Measurements from ENCODE around the gene FBXO17.
"Not testable (repeated sequence)": the region's sequence is repeated elsewhere in the genome, so short reads cannot be mapped to it uniquely, and the experiment has no call there.

FBXO17 gene, protein sequence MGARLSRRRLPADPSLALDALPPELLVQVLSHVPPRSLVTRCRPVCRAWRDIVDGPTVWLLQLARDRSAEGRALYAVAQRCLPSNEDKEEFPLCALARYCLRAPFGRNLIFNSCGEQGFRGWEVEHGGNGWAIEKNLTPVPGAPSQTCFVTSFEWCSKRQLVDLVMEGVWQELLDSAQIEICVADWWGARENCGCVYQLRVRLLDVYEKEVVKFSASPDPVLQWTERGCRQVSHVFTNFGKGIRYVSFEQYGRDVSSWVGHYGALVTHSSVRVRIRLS

DNA sequence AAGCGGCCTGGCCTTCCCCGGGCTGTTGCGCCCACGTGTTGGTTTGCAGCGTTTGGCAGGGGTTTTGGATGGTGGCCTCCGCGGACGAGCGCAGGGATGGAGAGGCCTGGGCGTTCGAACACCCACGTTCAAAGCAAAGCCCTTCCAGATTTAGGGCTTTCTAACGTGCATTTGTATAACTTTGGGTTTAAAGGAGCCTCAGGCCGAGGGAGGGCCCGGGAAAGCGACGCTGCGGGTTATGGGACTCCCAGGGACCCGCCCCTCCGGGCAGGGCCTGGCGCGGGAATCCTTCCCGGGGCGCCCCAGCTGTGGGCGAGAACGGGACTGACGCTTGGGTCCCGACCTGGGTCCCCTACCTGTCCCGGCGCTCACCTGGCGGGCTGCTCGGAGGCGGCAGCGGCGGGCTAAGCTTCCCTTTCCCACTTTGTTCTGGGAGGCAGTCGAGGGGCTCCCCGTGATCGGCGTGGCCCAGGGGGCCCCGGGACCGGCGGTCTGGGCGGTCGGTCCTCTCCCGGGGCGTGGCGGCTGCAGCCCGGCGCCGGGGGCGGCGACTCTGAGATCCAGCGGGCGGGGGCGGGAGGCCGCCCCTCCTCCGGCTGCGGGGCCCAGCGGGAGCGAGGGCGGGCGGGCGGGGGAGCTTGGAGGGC is at the start of gene FBXO17:
TSS of gene FBXO17 (minus strand) at position 529 of the 647 bp plus-strand sequence. CDS start 25,423 bp downstream, outside the sequence.
- no peak for DNase-seq (ENCODE audit: low read depth in 2 of 2)

DNA sequence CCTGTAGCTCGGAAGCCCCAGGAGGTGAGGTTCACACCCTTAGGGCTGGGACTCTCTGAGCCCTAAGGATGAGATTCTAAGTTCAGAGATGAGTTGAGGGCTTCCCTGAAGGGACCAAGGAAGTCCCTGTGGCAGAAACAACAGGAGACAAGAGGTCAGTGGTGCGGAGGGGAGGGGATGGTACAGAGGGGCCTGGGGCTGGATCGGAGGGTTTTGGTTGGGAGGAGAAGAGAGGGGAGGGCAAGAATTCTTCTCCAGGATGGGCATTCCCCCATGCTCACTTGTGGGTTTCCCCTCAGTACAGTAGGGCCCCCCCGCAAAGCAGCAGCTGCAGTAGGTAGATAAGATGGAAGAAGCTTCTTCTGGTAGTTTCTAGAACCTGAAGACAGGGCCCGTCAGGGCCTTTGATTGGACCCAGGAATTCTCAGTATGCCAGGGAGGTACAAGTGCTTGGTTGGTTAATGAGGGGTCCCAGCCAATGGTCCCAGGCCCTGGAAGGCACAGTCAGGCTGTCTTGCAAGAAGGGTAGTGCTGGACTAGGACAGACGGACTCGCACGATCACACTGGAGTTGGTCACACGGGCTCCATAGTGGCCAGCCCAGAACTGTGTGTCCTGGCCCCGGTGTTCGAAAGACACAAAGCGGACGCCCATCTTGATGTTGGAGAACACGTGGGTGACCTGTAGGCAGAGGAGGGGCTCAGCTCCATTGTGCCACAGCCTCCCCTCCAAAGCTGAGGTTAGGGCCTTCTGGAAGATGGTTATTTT is 49.5 kb upstream of the FBXO17 start:
- DNase-seq (ENCODE audit: low read depth in 2 of 2), result no peak

DNA sequence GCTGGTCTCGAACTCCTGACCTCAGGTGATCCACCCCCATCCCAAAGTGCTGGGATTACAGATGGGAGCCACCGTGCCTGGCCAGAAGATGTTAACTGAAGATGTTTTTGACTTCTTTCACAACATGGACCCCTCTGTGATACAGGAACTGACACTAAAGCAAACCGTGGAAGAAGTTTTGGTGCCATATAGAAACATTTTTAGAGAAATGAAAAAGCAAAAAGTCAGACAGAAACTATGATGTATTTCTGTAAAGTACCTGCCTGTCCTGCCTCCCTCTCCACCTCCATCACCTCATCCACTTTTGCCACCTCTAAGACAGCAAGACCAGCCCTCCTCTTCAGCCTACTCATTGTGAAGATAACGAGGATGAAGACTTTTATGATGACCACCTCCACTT is 45.5 kb upstream of the FBXO17 start:
- no peak for DNase-seq (ENCODE audit: low read depth in 2 of 2)

DNA sequence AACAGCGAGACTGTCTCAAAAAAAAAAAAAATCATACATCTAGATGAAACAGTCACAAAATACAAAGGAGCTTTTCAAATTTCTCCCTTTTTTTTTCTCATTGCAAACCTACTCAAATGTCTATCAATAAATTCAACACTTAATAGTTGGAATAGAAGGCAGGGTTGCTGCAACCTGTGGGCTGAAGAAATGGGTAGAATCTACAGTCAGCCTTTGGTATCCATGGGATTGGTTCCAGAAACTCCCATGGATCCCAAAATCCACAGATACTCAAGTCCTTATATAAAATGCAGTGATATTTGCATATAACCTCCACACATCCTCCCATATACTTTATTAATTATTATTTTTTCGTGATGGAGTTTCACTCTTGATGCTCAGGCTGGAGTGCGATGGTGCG is 42.1 kb upstream of the FBXO17 start:
- no peak for DNase-seq (ENCODE audit: low read depth in 2 of 2)

DNA sequence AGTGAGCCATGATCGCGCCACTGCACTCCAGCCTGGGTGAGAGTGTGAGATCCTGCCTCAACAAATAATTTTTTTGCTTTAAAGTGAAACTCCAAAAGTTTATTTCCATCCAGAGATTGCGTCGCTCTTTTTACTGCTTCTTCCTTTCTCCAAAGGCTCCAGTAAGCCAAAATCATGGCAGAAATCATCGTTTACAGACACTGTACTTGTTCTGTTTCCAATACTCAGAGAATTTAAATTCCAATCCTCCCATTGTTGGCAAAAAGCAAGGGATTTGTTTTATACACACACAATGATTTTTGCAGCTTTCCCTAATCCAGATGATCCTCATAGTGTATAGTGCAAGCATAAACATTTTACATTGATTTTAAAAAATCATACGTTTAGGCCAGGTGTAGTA is 41.5 kb upstream of the FBXO17 start:
- no peak for DNase-seq (ENCODE audit: low read depth in 2 of 2)

DNA sequence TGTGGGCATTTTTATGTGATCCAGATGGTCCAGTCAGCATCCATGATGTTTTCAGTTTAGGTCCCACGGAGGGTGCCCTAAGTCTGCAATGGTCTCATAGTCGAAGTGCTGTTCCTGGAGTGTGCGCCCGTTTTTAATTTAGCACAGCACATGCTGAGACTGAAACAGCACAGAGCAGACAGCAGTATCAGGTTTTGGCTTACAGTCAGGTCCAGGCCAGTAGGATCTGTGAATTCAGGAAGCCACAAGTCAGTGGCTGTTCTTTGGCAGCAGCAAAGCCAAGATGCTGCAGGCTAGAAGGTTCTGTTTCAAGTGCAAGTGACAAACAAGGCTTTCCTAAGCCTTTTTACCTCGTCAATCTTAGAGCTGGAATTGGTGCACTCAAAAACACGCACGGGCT is 38.5 kb upstream of the FBXO17 start:
- DNase-seq (ENCODE audit: low read depth in 2 of 2), result no peak

DNA sequence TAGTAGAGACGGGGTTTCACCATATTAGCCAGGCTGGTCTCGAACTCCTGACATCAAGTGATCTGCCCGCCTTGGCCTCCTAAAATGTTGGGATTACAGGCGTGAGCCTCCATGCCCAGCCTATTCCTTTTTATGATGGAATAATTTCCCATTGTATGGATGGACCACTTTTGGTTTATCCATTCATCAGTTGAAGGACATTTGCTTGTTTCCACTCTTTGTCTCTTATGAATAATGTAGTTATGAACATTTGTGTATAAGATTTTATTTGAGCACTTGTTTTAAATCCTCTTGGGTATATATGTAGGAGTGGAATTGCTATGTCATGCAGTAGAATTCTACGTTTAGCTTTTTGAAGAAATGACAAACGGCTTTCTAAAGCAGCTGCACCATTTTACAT is 33.5 kb upstream of the FBXO17 start:
- no peak for DNase-seq (ENCODE audit: low read depth in 2 of 2)

DNA sequence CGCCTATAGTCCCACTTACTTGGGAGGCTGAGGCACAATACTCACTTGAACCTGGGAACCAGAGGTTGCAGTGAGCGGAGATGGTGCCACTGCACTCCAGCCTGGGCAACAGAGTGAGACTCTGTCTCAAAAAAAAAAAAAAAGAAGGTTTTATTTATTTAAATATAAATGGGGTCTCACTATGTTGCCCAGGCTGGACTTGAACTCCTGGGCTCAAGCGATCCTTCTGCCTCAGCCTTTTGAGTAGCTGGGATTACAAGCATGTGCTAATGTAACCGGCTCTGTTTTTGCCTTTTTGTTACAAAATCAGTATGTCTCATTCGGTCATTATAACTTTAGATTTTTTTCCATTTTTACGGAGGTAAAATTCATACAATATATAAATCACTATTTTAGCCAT is 32.6 kb upstream of the FBXO17 start:
- no peak for DNase-seq (ENCODE audit: low read depth in 2 of 2)

DNA sequence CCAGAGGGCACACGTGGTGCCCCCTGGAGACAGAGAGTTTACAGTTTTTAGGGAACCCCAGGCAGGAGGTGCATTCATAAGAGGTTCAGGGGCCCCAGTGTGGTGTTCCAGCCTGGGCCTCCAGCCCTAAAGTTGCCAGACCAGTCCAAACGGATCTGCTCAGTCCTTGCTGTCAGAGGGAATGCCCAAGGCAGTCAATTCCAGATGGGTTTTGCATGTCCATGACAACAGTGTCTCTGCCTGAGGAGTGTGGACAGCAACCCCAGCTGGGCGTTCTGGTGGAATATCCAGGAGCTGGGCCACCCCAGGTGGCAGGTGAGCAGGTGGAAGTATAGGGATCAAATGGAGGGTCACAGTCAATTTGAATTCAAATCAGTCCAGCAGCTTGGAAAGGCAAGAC is 31.6 kb upstream of the FBXO17 start:
- no peak for DNase-seq (ENCODE audit: low read depth in 2 of 2)

DNA sequence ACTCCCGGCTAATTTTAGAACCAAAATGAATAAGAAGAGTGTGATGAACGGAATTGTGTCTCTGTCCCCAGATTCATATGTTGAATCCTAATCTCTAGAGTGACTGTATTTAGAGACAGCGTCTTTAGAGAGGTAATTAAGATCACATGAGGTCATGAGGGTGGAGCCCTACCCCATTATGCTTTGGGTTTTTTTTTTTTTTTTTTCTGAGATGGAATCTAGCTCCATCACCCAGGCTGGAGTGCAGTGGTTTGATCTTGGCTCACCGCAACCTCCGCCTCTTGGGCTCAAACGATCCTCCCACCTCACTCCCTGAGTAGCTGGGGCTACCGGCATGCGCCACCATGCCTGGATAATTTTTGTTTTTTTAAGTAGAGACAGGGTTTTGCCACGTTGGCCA is 28.9 kb upstream of the FBXO17 start:
- no peak for DNase-seq (ENCODE audit: low read depth in 2 of 2)

DNA sequence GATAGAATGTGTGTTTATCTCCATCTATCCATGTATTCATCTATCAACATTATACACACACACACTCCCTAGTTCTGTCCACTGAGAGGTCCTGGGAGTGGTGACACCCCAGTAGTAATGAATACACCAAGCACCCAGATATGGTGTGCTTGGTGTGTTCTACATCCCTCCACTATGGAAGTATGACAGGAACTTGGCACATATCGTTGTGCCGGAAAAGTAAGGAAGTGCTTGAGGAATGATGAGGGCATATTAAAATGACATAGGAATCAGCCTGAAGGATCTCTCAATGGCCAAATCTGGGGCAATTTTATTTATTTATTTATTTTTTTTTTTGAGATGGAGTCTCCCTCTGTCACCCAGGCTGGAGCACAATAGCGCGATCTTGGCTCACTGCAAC is 28.3 kb upstream of the FBXO17 start:
- DNase-seq (ENCODE audit: low read depth in 2 of 2), result no peak

DNA sequence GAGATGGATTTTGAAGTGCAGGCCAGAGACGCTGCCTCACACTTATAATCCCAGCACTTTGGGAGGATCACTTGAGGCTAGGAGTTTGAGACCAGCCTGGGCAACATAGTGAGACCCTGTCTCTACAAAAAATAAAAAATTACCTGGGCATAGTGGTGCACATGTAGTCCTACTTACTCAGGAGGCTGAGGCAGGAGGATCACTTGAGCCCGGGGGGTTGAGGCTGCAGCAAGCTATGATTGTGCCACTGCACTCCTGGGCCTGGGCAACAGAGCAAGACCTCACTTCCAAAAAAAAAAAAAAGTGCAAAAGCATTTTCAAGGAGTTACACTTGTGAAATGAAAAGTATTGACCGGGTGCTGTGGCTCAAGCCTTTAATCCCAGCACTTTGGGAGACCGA is 27.6 kb upstream of the FBXO17 start:
- DNase-seq (ENCODE audit: low read depth in 2 of 2), result no peak

DNA sequence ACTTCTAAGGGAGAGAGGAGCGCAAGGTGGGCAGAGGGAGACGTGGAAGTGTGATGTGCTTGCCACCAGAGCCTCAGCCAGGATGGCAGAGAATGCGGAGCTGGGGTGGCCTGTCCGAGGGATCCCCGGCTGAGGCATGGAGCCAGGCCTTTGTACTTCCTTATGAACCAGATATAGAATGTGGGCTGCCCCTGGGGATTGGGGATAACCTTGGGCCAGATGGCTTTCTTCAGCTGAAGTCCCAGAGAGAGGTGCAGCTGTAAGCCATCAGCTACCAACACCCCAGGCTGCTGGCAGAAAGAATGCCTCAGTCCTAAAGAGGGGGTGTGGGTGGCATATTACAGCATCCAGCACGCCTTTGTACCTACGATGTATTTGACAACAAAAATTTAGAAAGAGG is 25.5 kb upstream of the FBXO17 start:
- no peak for DNase-seq (ENCODE audit: low read depth in 2 of 2)

DNA sequence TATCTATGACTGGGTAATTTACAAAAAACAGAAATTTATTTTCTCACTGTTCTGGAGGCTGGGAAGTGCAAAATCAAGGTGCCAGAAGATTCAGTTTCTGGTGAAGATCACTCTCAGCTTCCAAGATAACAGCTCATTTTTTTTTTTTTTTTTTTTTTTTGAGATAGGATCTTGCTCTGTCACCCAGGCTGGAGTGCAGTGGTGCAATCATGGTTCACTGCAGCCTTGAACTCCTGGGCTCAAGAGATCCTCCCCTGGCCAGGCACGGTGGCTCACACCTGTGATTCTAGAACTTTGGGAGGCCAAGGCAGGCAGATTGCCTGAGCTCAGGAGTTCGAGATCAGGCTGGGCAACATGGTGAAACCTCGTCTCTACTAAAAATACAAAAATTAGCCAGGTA is 22.0 kb upstream of the FBXO17 start:
- DNase-seq (ENCODE audit: low read depth in 2 of 2), result not testable (repeated sequence)

DNA sequence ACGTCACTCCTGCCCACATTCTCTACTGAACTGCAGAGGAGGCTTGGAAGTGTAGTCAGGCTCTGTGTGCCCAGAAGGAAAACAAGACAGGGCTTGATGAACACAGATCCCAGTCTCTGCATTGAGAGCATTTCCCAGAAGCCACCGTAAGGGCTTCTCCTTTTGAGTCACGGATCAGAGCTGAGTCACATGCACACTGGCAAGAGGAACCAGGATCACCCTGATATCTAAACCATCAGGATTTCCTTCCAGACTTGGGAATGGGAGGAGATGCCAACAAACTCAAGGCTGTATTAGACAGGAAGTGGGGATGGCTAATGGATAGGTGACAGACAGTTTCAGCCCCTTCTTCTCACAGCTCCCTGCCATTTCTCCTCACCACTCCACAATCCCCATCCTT is 17.7 kb upstream of the FBXO17 start:
- no peak for DNase-seq (ENCODE audit: low read depth in 2 of 2)

DNA sequence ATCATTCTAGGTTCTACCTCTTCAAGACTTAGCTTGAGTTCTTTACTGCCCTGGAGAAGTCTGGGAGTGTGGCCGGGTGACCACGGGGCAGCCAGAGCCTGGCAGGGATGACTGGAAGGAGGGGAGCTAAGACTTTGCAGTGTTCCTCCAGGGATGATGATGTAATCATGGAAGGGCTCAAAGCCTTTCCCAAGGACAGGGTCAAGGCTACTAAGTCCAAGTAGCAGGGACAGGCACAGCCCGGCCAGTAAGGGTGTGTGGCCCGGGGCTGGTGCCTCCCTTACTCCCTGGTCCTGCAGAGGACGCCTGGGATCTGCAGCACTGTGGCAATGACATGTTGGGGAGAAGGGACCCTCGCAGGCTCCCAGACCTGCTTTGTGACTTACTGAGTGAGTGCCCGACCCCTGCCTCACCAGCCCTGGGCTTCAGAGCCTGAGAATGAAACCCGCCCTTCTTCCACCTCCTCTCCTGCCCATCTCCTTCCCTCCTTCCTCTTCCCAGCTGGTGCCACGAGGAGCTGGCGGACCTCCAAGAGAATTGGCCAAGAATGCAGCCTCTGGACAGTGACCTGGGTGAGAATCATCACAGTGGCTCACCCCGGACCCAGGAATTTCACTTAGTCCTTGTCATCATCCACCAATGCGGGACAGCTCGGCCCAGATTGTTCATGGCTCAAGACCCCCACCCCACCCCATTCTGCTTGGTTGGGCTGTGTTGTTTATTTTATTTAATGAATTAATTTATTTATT is 15.6 kb upstream of the FBXO17 start:
- no peak for DNase-seq (ENCODE audit: low read depth in 2 of 2)

DNA sequence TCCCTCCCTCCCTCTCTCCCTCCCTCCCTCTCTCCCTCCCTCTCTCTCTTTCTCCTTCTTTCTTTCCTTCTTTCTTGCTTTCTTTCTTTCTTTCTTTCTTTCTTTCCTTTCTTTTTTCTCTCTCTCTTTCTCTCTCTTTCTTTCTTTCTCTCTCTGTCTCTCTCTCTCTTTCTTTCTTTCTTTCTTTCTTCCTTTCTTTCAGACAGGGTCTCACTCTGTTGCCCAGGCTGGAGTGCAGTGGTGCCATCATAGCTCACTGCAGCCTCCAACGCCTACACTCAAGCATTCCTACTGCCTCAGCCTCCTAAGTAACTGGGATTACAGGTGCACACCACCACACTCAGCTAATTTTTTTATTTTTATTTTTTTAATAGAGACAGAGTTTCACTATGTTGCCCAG is 14.1 kb upstream of the FBXO17 start:
- not testable (repeated sequence) for DNase-seq (ENCODE audit: low read depth in 2 of 2)

DNA sequence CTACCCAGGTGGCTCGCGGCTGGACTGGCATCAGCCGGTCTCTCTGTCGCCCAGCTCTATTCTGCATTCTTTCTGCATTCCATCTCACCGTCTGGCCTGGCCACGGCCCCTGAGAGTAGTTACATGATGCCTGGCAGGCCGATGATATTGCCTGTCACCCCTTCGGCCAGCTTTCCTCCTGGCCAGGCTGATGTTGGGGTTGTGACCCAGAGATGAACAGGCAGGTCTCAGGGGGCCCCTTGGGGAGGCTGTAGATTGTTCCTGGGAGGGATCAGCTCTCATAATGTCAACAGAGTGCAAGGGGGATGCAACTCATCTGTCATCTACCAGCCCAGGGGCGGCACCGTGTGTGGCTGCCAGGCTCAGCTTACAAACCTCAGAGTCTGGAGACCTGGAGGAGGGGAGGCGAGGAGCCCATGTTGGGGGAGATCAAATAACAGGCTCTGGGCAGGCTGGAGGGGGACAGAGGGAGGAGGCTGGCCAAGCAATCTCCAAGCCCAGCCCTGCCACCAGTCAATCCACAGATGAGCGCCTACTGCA is 13.6 kb upstream of the FBXO17 start:
- no peak for DNase-seq (ENCODE audit: low read depth in 2 of 2)

DNA sequence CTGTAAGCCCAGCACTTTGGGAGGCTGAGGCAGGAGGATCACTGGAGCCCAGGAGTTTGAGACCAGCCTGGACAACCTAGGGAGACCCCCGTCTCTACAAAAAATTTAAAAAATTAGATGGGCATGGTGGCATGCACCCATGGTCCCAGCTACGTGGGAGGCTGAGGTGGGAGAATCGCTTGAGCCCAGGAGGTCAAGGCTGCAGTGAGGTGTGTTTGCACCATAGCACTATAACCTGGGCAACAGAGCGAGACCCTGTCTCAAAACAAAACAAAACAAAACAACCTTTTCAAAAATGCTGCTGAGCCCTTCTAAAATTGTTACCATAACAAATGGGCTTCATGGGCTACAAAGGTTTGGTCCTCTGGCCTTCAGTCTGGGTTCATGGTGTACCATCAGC is 13.1 kb upstream of the FBXO17 start:
- not testable (repeated sequence) for DNase-seq (ENCODE audit: low read depth in 2 of 2)

DNA sequence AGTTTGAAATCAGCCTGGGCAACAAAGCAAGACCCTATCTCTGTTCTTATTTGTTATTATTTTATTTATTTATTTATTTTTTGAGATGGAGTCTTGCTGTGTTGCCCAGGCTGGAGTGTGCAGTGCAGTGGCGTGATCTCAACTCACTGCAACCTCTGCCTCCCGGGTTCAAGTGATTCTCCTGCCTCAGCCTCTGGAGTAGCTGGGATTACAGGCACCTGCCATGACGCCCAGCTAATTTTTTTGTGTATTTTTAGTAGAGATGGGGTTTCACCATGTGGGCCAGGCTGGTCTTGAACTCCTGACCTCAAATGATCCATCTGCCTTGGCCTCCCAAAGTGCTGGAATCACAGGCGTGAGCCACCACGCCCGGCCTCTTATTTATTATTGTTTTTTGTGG is 12.2 kb upstream of the FBXO17 start:
- DNase-seq (ENCODE audit: low read depth in 2 of 2), result not testable (repeated sequence)

DNA sequence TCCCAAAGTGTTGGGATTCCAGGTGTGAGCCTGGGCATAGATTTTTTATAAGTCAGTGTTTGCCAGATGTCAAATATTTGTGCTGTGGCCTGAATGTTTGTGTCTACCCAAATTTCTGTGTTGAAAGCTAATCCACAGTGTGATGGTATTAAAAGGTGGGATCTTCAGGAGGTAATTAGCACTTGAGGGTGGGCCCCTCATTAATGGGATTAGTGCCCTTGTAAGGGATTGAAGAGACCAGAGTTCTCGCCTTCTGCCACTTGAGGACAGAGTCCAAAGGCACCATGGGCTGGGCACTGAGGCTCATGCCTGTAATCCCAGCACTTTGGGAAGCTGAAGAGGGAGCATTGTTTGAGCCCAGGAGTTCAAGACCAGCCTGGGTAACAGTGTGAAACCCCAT is 9.7 kb upstream of the FBXO17 start:
- no peak for DNase-seq (ENCODE audit: low read depth in 2 of 2)
